Activated gamma-delta T cell treated with Interleukin-2 at 50 U/mL for 16 hours (primary cell): Measurements from ENCODE around the gene ATP6V0C.

ENCODE experiments used
- DNase-seq: peaks from one replicate; pipeline ENCODE4 v3.0.0-alpha.2; 2020

The ATP6V0C gene

DNA sequence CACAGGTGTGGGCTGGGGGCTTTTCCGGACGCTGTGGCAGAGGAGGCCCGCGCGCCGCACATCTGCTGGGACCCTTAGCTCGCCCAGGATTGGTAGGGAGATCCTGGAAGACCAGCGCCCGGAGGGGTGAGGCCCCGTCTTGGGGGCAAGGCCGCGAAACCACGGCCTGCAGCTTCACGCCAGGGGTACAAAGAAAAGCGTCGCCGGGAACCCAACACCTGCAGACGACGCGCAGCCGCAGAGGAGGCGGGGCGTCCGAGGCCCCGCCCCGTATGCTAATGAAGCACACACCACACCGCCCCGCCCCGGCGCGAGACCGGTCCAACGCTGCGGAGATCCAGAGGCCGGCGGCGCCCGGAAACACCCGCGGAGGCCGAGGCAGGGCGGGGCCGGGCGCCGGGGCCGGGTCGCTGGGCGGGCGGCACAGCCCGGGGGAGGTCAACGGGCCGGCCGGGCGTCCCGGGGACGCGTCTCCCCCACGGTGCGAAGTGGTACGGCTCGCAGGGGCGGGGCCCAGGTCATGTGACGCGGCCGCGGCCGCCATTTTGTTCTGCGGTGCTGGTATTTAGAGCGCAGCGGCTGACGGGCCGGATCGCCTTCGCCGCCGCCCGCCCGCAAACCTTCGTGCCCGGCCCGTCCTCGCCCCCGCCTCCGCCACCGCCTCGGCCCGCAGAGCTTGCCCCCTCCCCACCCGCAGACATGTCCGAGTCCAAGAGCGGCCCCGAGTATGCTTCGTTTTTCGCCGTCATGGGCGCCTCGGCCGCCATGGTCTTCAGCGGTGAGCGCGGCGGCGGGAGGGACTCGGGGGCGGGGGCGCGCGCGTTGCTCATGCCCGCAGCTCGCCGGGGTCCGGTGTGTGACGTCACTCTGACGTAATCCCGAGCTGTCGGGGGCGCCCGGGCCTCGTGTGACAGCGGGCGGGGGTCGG, at the start of gene ATP6V0C:
ATP6V0C (plus strand) TSS at position 548 of the 928 bp plus-strand sequence; CDS start at position 700, 152 bp downstream.
- peak; percentile 92 for DNase-seq

GRCh38 chr16:2464333-2464732, 49.4 kb upstream of the ATP6V0C start:
- DNase-seq: no peak

- no peak for DNase-seq
Observed at GRCh38 chr16:2465653-2466415, 47.9 kb upstream of the ATP6V0C start.

GRCh38 chr16:2466667-2467527, 46.9 kb upstream of the ATP6V0C start:
- no peak for DNase-seq

GRCh38 chr16:2467528-2468232, 46.1 kb upstream of the ATP6V0C start:
- no peak for DNase-seq

GRCh38 chr16:2468233-2468724, 45.5 kb upstream of the ATP6V0C start:
- DNase-seq: no peak

- no peak for DNase-seq
Observed at GRCh38 chr16:2468725-2469398, 44.9 kb upstream of the ATP6V0C start.

DNA sequence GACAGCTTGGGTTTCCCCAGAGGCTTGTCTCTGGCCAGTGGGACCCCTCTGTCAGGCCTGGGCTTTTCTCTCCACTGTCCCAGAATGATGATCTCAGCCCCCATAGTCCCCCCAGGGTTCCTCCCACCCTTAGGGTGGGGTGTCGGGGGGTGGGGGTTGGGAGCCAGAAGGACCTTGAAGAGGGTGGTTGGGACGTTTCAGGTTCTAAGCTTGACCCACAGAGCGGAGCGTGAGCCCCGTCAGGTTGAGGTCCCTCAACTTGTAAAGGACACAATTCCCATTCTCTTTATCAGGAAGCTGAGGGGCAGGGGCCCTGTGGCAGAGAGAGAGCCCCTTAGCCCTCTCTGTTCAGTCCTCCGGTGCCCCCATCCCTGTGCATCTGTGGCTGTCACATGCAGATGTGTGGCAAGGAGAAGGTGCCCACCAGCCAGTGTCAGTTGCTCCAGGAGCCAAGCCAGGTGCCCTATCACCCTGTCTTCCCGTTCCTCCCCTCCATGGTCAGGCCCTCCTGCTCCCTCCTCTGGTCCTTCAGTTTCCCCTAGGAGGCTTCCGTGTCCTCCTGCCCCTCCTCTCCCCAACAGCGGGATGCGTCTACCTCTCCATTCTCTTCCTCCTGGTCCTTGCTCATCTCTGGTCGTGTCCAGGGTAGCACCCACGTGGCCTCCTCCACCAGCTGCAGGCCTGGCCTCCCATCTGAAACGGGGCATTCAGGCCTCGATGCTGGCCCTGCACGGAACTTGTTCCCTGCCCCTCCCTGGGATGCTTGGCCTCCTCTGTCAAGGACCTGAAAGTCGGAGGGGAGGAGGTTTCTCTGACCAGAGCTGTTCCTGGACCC, 44.1 kb upstream of the ATP6V0C start:
- DNase-seq: no peak

DNA sequence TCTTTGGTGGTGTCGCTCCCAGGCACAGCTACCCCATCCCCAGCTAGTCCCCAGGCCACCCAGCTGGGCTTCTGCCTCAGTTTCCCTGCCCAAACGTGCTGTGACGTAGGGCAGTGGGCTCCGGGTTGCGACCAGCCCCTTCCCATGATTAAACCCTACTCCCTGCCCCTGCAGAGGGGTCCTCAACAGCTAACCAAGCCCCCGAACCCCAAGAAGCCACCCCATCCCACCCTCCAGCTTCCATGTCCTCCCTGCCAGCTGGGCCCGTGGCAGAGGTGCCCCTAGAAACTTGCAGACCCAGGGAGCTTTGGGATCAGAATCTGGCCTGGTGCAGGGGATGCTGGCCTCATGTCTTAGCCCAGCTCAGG, 43.5 kb upstream of the ATP6V0C start:
- DNase-seq: no peak

- no peak for DNase-seq
Observed at GRCh38 chr16:2470603-2471015, 43.1 kb upstream of the ATP6V0C start.

GRCh38 chr16:2471016-2471652, 42.6 kb upstream of the ATP6V0C start, which contains the start of gene NTN3:
Gene NTN3, plus strand, starts transcription at chr16:2471297. Its CDS starts 405 bp downstream, at chr16:2471702.
- no peak for DNase-seq

DNA sequence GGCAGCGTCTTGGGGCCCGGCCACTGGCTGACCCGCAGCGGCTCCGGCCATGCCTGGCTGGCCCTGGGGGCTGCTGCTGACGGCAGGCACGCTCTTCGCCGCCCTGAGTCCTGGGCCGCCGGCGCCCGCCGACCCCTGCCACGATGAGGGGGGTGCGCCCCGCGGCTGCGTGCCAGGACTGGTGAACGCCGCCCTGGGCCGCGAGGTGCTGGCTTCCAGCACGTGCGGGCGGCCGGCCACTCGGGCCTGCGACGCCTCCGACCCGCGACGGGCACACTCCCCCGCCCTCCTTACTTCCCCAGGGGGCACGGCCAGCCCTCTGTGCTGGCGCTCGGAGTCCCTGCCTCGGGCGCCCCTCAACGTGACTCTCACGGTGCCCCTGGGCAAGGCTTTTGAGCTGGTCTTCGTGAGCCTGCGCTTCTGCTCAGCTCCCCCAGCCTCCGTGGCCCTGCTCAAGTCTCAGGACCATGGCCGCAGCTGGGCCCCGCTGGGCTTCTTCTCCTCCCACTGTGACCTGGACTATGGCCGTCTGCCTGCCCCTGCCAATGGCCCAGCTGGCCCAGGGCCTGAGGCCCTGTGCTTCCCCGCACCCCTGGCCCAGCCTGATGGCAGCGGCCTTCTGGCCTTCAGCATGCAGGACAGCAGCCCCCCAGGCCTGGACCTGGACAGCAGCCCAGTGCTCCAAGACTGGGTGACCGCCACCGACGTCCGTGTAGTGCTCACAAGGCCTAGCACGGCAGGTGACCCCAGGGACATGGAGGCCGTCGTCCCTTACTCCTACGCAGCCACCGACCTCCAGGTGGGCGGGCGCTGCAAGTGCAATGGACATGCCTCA, 41.9 kb upstream of the ATP6V0C start:
- DNase-seq: no peak

DNA sequence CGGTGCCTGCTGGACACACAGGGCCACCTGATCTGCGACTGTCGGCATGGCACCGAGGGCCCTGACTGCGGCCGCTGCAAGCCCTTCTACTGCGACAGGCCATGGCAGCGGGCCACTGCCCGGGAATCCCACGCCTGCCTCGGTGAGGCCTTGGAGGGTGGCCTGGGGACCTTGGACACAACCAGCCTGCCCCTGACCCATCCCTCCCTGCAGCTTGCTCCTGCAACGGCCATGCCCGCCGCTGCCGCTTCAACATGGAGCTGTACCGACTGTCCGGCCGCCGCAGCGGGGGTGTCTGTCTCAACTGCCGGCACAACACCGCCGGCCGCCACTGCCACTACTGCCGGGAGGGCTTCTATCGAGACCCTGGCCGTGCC, 41.3 kb upstream of the ATP6V0C start:
- no peak for DNase-seq

GRCh38 chr16:2472885-2473445, 40.8 kb upstream of the ATP6V0C start:
- DNase-seq: no peak

GRCh38 chr16:2473446-2473926, 40.3 kb upstream of the ATP6V0C start:
- DNase-seq: no peak

DNA sequence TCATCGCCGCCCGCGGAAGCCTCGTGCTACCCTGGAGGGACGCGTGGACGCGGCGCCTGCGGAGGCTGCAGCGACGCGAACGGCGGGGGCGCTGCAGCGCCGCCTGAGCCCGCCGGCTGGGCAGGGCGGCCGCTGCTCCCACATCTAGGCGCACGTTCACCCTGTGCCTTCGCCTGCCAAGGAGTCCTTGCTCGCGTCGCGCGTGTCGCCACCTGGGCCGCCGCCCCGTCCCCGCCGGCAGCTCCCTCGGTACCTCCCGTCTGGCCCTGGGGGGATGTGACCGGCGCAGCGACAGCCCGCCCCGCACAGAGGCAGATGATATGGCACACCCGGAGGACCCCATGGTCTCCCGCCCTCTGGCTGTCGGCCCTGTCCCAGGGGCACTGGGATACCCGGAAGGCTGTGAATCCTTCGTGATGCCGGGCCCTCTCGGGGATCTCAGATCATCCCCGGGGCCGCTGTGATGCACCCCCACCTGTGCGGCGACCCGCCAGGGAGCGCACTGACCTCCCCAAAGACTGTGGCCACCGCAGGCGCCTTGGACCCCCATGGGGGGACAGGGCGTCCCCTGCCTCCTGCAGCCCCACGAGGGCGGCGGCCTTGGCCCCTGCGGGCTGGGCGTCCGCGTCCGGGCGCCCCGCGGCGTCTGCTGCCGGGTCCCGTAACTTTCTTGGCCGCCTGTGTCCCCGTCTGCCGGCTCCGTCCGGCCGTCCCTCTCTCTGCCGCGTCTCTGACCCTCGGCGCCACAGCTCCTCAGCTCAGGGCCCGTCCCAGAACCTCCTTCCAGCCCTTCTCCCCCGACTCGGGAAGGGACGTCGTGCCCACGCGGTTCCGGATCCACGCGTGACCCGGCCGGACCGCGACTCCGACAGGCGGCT, 39.5 kb upstream of the ATP6V0C start:
- DNase-seq: peak; percentile 47

DNA sequence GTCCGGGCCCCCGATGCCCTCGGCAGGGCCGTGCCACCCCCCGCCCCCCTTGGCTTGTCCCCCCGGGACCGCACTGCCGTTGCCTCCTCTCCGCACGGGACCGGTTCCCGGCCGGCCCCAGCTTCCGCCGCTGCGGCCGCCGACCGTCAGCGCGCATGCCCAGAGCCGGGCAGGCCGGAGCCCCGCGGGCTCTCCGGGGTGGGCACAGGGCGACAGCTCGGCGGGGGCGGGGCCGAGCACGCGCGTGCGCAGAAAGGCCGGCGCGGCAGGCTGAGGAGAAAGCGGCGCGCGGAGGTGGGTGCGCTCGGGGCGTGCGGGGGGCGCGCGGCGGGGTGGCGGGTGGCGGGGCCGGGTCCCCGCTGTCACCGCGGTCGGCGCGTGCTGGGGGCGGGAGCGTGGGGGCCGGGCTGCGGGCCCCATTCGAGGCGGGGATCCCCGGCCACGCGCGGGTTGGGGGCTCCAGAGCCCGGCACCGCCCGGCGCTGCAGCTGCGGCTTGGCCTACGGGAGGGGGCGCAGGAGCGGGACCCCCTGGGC, 38.8 kb upstream of the ATP6V0C start, which contains the start of gene TBC1D24:
TBC1D24 (plus strand) TSS at position 251 of the 536 bp plus-strand sequence. CDS start 21,022 bp downstream, outside the sequence.
- peak; percentile 80 for DNase-seq
